CD4-positive, CD25-positive, alpha-beta regulatory T cell (primary cell): Measurements from ENCODE around the gene SRGAP1. TPM values are rescaled to one million over a fixed set of nuclear protein-coding genes. Genes with fewer than 3 reads are reported as not detected.
"Not testable (repeated sequence)": the region's sequence is repeated elsewhere in the genome, so short reads cannot be mapped to it uniquely, and the experiment has no call there.

Source experiments
- ATAC-seq, 2 donors: fragments of 150-1000 bp; cut with Tn5 transposase; one replicate each; pipeline ENCODE4 v1.10.0; 2021; ENCODE audit warnings: low read depth in 2 of 2, moderate number of reproducible peaks in 2 of 2, moderate library complexity in 1 of 2
- DNase-seq, 3 donors: peaks; one replicate each; pipeline versions ENCODE4 v3.0.0 to v3.0.0-alpha.2; 2012 to 2022; ENCODE audit warnings: mixed read lengths in 1 of 3
- H3K27ac ChIP-seq: one replicate; pipeline ENCODE4 v1.7.0; 2013; ENCODE audit warnings: mild to moderate bottlenecking, low read length; ENCODE audit not compliant: insufficient read depth, poor library complexity, severe bottlenecking
- H3K27me3 ChIP-seq: one replicate; pipeline ENCODE4 v1.7.0; 2013; ENCODE audit warnings: low read length; ENCODE audit not compliant: control insufficient read depth, insufficient read depth
- H3K36me3 ChIP-seq: one replicate; pipeline ENCODE4 v1.7.0; 2013; ENCODE audit warnings: mild to moderate bottlenecking, low read length, moderate library complexity; ENCODE audit not compliant: control insufficient read depth, insufficient read depth
- H3K4me1 ChIP-seq: 2 replicates; pipeline ENCODE4 v1.7.0; 2013; ENCODE audit warnings: mild to moderate bottlenecking, low read length; ENCODE audit not compliant: insufficient read depth, control insufficient read depth, poor library complexity, severe bottlenecking
- H3K4me3 ChIP-seq: one replicate; pipeline ENCODE4 v1.7.0; 2013; ENCODE audit warnings: low read depth, mild to moderate bottlenecking, low read length, moderate library complexity
- H3K9me3 ChIP-seq, 2 experiments: 1 replicate in 1 of 2; 2 replicates in 1 of 2; pipeline ENCODE4 v1.7.0; 2013; ENCODE audit warnings: low read length in 2 of 2, mild to moderate bottlenecking in 1 of 2, moderate library complexity in 1 of 2; ENCODE audit not compliant: control insufficient read depth in 2 of 2
- H3K27ac Mint-ChIP-seq, 3 donors: one replicate each; pipeline ENCODE4 v1.8.0; 2020 to 2022; ENCODE audit warnings: mild to moderate bottlenecking in 3 of 3, mixed read lengths in 3 of 3, moderate library complexity in 2 of 3
- H3K27me3 Mint-ChIP-seq: one replicate; pipeline ENCODE4 v1.8.0; 2022; ENCODE audit warnings: mild to moderate bottlenecking, mixed read lengths
- H3K36me3 Mint-ChIP-seq: one replicate; pipeline ENCODE4 v1.8.0; 2020; ENCODE audit warnings: mixed read lengths
- H3K4me1 Mint-ChIP-seq, 4 donors: one replicate each; pipeline ENCODE4 v1.8.0; 2020 to 2022; ENCODE audit warnings: mixed read lengths in 4 of 4, mild to moderate bottlenecking in 1 of 4
- H3K4me3 Mint-ChIP-seq, 4 donors: one replicate each; pipeline ENCODE4 v1.8.0; 2020 to 2022; ENCODE audit warnings: mild to moderate bottlenecking in 4 of 4, mixed read lengths in 4 of 4, moderate library complexity in 3 of 4
- H3K9me3 Mint-ChIP-seq, 7 donors: one replicate each; pipeline ENCODE4 v1.8.0; 2020 to 2022; ENCODE audit warnings: mixed read lengths in 7 of 7, mild to moderate bottlenecking in 3 of 7, moderate library complexity in 2 of 7
- polyA plus RNA-seq, 4 donors: library from polyadenylated mRNA; unstranded; fragments of 300-500 nt; fragmentation: Illumina TruSeq; gene quantifications; one replicate each; pipeline ENCODE4 v1.2.3, GENCODE V29; 2021
- total RNA-seq: library from RNA; stranded (reverse); gene quantifications from one replicate; pipeline ENCODE4 v1.2.3, GENCODE V29; 2022

Gene SRGAP1
- total and polyA plus RNA-seq, 5 donors from 2014 or later: 0.01 to 0.07 (median 0.02) TPM; not detected in 1

GRCh38 chr12:64190140-64190539 is 345.6 kb downstream of the SRGAP1 start:
- H3K4me3 ChIP-seq: no peak overlapping the region
- Mint-ChIP-seq H3K4me1 (peaks cover 10 to 33% (median 19%) of the 10 kb centered on the region in 4 donors), H3K36me3 (peaks cover 47% of the 10 kb centered on the region)

GRCh38 chr12:64192644-64193444 is 348.3 kb downstream of the SRGAP1 start:
- peak overlapping the region in 2 of 4 donors; percentile 59 to 66 for H3K4me3 Mint-ChIP-seq
- H3K27me3 Mint-ChIP-seq: no peaks in the 10 kb centered on the region
- H3K4me1 Mint-ChIP-seq: peaks cover 10 to 27% (median 17%) of the 10 kb centered on the region in 4 donors
- DNase-seq: peak in 2 of 3 donors; percentile 13 to 69
- Histone ChIP-seq H3K4me3 (peak overlapping the region; percentile 58), H3K9me3 (no peaks in the 10 kb centered on the region), H3K36me3 (peaks cover 14% of the 10 kb centered on the region), H3K4me1 (peaks cover 2% of the 10 kb centered on the region), H3K27me3 (no peaks in the 10 kb centered on the region), H3K27ac (peak overlapping the region; percentile 15)
- ATAC-seq: no peak
- peaks cover 43% of the 10 kb centered on the region for H3K36me3 Mint-ChIP-seq
- H3K9me3 Mint-ChIP-seq: no peaks in the 10 kb centered on the region
- peak overlapping the region; percentile 66 to 76 (median 68) for H3K27ac Mint-ChIP-seq

More at GRCh38 chr12:64190140-64190539, 345.6 kb downstream of the SRGAP1 start:
- Histone ChIP-seq H3K27ac (no peak overlapping the region), H3K4me1 (peaks cover 2% of the 10 kb centered on the region), H3K36me3 (peaks cover 14% of the 10 kb centered on the region), H3K27me3 (no peaks in the 10 kb centered on the region), H3K9me3 (no peaks in the 10 kb centered on the region)
- no peaks in the 10 kb centered on the region for H3K27me3 Mint-ChIP-seq
- no peak overlapping the region for H3K27ac Mint-ChIP-seq
- ATAC-seq: no peak
- H3K9me3 Mint-ChIP-seq: no peaks in the 10 kb centered on the region
- no peak overlapping the region for H3K4me3 Mint-ChIP-seq
- no peak for DNase-seq

GRCh38 chr12:64193931-64194330 is 349.4 kb downstream of the SRGAP1 start:
- Histone ChIP-seq H3K27ac (no peak overlapping the region), H3K36me3 (peaks cover 14% of the 10 kb centered on the region), H3K27me3 (no peaks in the 10 kb centered on the region), H3K4me3 (no peak overlapping the region), H3K4me1 (peaks cover 2% of the 10 kb centered on the region), H3K9me3 (no peaks in the 10 kb centered on the region)
- Mint-ChIP-seq H3K4me1 (peaks cover 10 to 27% (median 17%) of the 10 kb centered on the region in 4 donors), H3K27me3 (no peaks in the 10 kb centered on the region), H3K9me3 (no peaks in the 10 kb centered on the region), H3K4me3 (no peak overlapping the region), H3K36me3 (peaks cover 40% of the 10 kb centered on the region), H3K27ac (peak overlapping the region in 1 of 3 donors; percentile 55)
- DNase-seq: no peak
- no peak for ATAC-seq

- H3K36me3 ChIP-seq: peaks cover 14% of the 10 kb centered on the region
- ATAC-seq (no peak), DNase-seq (no peak)
- peaks cover 36% of the 10 kb centered on the region for H3K36me3 Mint-ChIP-seq
- no peaks in the 10 kb centered on the region for H3K27me3 Mint-ChIP-seq
- no peak overlapping the region for H3K27ac Mint-ChIP-seq
- no peak overlapping the region for H3K4me3 ChIP-seq
- H3K27me3 ChIP-seq: no peaks in the 10 kb centered on the region
- H3K4me3 Mint-ChIP-seq: no peak overlapping the region
- H3K4me1 ChIP-seq: peaks cover 2% of the 10 kb centered on the region
- no peaks in the 10 kb centered on the region for H3K9me3 Mint-ChIP-seq
- H3K9me3 ChIP-seq: no peaks in the 10 kb centered on the region
- H3K27ac ChIP-seq: no peak overlapping the region
- peaks cover 10 to 24% (median 17%) of the 10 kb centered on the region in 4 donors for H3K4me1 Mint-ChIP-seq
These were observed 350.0 kb downstream of the SRGAP1 start for GRCh38 chr12:64194333-64195149.

- not testable (repeated sequence) for H3K27me3 Mint-ChIP-seq, ATAC-seq, H3K4me1 ChIP-seq, H3K4me3 Mint-ChIP-seq, H3K27ac ChIP-seq, DNase-seq, H3K9me3 ChIP-seq, H3K27me3 ChIP-seq, H3K27ac Mint-ChIP-seq, H3K9me3 Mint-ChIP-seq, H3K4me3 ChIP-seq
- H3K36me3 ChIP-seq: peaks cover 14% of the 10 kb centered on the region
- Mint-ChIP-seq H3K36me3 (peaks cover 36% of the 10 kb centered on the region), H3K4me1 (peaks cover 10 to 21% (median 17%) of the 10 kb centered on the region in 4 donors)
These were observed 351.3 kb downstream of the SRGAP1 start for GRCh38 chr12:64195841-64196240.

- Mint-ChIP-seq H3K4me1 (peaks cover 0 to 3% (median 0%) of the 10 kb centered on the region in 4 donors), H3K27me3 (no peaks in the 10 kb centered on the region), H3K36me3 (peaks cover 44% of the 10 kb centered on the region), H3K9me3 (no peaks in the 10 kb centered on the region), H3K27ac (no peak overlapping the region), H3K4me3 (no peak overlapping the region)
- Histone ChIP-seq H3K27me3 (no peaks in the 10 kb centered on the region), H3K4me1 (no peaks in the 10 kb centered on the region), H3K4me3 (no peak overlapping the region), H3K9me3 (no peaks in the 10 kb centered on the region), H3K36me3 (peaks cover 20% of the 10 kb centered on the region), H3K27ac (no peak overlapping the region)
- ATAC-seq (no peak), DNase-seq (no peak)
These were observed 358.5 kb downstream of the SRGAP1 start for GRCh38 chr12:64203036-64203435.

GRCh38 chr12:64203775-64204174 is 359.3 kb downstream of the SRGAP1 start:
- H3K36me3 ChIP-seq: peaks cover 20% of the 10 kb centered on the region
- no peaks in the 10 kb centered on the region for H3K4me1 ChIP-seq
- no peaks in the 10 kb centered on the region for H3K9me3 ChIP-seq
- Mint-ChIP-seq H3K4me3 (no peak overlapping the region), H3K27me3 (no peaks in the 10 kb centered on the region), H3K4me1 (peaks cover 0 to 3% (median 0%) of the 10 kb centered on the region in 4 donors), H3K27ac (no peak overlapping the region), H3K9me3 (no peaks in the 10 kb centered on the region), H3K36me3 (peaks cover 48% of the 10 kb centered on the region)
- DNase-seq: no peak
- ATAC-seq: no peak
- no peaks in the 10 kb centered on the region for H3K27me3 ChIP-seq
- H3K27ac ChIP-seq: no peak overlapping the region
- no peak overlapping the region for H3K4me3 ChIP-seq
